ENCODE results near the gene IFIT1B. TPM values are rescaled to one million over a fixed set of nuclear protein-coding genes. Genes with fewer than 3 reads are reported as not detected.

IFIT1B gene
- polyA plus RNA-seq, 3 donors, result not detected

DNA sequence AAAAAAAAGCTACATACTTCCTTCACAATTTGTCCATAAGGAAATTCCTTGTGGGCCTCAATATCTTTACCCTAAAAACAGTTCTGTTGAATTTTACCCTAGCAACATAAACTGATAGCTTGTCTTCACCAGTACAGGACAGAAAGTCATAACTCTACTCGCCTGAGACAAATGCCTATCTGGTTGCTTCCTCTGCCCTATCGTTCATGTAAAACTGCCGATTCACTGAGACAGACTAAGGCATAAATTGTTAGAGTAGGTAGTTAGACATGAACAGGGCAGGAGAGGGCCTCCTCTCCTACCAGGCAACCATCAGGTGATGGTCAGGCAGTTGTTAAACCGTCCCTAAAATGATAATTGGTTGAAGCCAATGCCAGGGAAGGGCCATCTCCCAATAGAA lies 25.1 kb upstream of the IFIT1B start:
- Mint-ChIP-seq H3K27ac (no peak overlapping the region), H3K36me3 (peaks cover 1 to 3% of the 10 kb centered on the region in 2 donors), H3K4me3 (no peak overlapping the region), H3K27me3 (ENCODE audit: low read depth in 3 of 3) (no peaks in the 10 kb centered on the region), H3K9me3 (peaks cover 0 to 1% (median 0%) of the 10 kb centered on the region in 7 donors), H3K4me1 (peaks cover 44% of the 10 kb centered on the region)
- Histone ChIP-seq H3K9me3 (replicated peaks in 1 of 2; ENCODE audit: control insufficient read depth in 1 of 2, insufficient read depth in 1 of 2, low read length in 2 of 2) (no peaks in the 10 kb centered on the region), H3K4me2 (replicated peaks; ENCODE audit: extremely low read depth, low read length, poor library complexity, severe bottlenecking) (no peak overlapping the region), H3K4me1 (ENCODE audit: control insufficient read depth in 1 of 2, insufficient read depth in 2 of 2, low read length in 2 of 2) (peaks cover 28 to 34% of the 10 kb centered on the region in 2 donors), H3K27me3 (ENCODE audit: control insufficient read depth in 2 of 2, insufficient read depth in 2 of 2, low read length in 2 of 2) (no peaks in the 10 kb centered on the region), H3K9ac (ENCODE audit: insufficient read depth, low read length, poor library complexity, severe bottlenecking) (no peak overlapping the region), H2AFZ (ENCODE audit: insufficient read depth, low read depth, low read length, poor library complexity, severe bottlenecking) (no peak overlapping the region), H3K27ac (ENCODE audit: low read depth in 1 of 2, low read length in 2 of 2) (no peak overlapping the region), H4K20me1 (ENCODE audit: insufficient read depth, low read length) (no peaks in the 10 kb centered on the region), H3K36me3 (replicated peaks in 1 of 2; ENCODE audit: control insufficient read depth in 1 of 2, insufficient read depth in 2 of 2, low read length in 2 of 2) (no peaks in the 10 kb centered on the region), H3K4me3 (replicated peaks in 1 of 3; ENCODE audit: low read depth in 2 of 3, low read length in 3 of 3) (no peak overlapping the region), H3K79me2 (ENCODE audit: insufficient read depth, low read length) (no peaks in the 10 kb centered on the region)
- intact Hi-C loops (cut with micrococcal nuclease), result no loop called here
- TF ChIP-seq, protein P1, sequence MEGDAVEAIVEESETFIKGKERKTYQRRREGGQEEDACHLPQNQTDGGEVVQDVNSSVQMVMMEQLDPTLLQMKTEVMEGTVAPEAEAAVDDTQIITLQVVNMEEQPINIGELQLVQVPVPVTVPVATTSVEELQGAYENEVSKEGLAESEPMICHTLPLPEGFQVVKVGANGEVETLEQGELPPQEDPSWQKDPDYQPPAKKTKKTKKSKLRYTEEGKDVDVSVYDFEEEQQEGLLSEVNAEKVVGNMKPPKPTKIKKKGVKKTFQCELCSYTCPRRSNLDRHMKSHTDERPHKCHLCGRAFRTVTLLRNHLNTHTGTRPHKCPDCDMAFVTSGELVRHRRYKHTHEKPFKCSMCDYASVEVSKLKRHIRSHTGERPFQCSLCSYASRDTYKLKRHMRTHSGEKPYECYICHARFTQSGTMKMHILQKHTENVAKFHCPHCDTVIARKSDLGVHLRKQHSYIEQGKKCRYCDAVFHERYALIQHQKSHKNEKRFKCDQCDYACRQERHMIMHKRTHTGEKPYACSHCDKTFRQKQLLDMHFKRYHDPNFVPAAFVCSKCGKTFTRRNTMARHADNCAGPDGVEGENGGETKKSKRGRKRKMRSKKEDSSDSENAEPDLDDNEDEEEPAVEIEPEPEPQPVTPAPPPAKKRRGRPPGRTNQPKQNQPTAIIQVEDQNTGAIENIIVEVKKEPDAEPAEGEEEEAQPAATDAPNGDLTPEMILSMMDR (IDR thresholded peaks at IDR 0.05), result no peak
- no CpG with 5 or more reads among the region's 4 CpGs for WGBS (ENCODE audit: insufficient coverage)
- DNase-seq, result no peak

DNA sequence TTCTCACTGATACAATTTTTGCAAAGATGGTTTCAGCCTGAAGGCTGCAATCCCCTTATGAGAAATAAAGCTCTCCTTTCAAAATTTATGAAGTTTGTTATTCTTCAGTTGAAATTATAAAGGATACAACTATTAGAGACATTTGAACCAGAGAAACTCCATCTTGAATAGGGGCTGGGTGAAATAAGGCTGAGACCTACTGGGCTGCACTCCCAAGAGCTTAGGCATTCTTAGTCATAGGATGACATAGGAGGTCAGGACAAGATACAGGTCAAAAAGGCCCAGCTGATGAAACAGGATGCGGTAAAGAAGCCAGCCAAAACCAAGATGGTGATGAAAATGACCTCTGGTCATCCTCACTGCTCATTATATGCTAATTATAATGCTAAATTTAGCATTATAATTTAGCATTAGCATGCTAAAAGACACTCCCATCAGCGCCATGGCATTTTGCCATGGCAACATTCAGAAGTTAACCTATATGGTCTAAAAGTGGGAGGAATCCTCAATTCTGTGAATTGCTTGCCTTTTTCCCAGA lies 22.4 kb upstream of the IFIT1B start:
- H3K9me3 ChIP-seq (replicated peaks in 1 of 2; ENCODE audit: control insufficient read depth in 1 of 2, insufficient read depth in 1 of 2, low read length in 2 of 2), result no peaks in the 10 kb centered on the region
- peaks cover 19% of the 10 kb centered on the region for H3K4me1 Mint-ChIP-seq
- no peaks in the 10 kb centered on the region for H3K79me2 ChIP-seq (ENCODE audit: insufficient read depth, low read length)
- H3K27ac Mint-ChIP-seq, result no peak overlapping the region
- TF ChIP-seq, protein P1 (IDR thresholded peaks at IDR 0.05), result no peak
- H3K4me2 ChIP-seq (replicated peaks; ENCODE audit: extremely low read depth, low read length, poor library complexity, severe bottlenecking), result no peak overlapping the region
- no peak overlapping the region for H2AFZ ChIP-seq (ENCODE audit: insufficient read depth, low read depth, low read length, poor library complexity, severe bottlenecking)
- H3K36me3 ChIP-seq (replicated peaks in 1 of 2; ENCODE audit: control insufficient read depth in 1 of 2, insufficient read depth in 2 of 2, low read length in 2 of 2), result no peaks in the 10 kb centered on the region
- no peaks in the 10 kb centered on the region for H4K20me1 ChIP-seq (ENCODE audit: insufficient read depth, low read length)
- H3K27me3 Mint-ChIP-seq (ENCODE audit: low read depth in 3 of 3), result peaks cover 0 to 3% (median 0%) of the 10 kb centered on the region in 3 donors
- H3K9me3 Mint-ChIP-seq, result peaks cover 0 to 1% (median 0%) of the 10 kb centered on the region in 7 donors
- no peaks in the 10 kb centered on the region for H3K27me3 ChIP-seq (ENCODE audit: control insufficient read depth in 2 of 2, insufficient read depth in 2 of 2, low read length in 2 of 2)
- H3K4me3 Mint-ChIP-seq, result no peak overlapping the region
- H3K4me3 ChIP-seq (replicated peaks in 1 of 3; ENCODE audit: low read depth in 2 of 3, low read length in 3 of 3), result no peak overlapping the region
- DNase-seq, result peak in 1 of 3 donors; percentile 36
- peaks cover 1 to 3% of the 10 kb centered on the region in 2 donors for H3K36me3 Mint-ChIP-seq
- H3K9ac ChIP-seq (ENCODE audit: insufficient read depth, low read length, poor library complexity, severe bottlenecking), result no peak overlapping the region
- peaks cover 8 to 10% of the 10 kb centered on the region in 2 donors for H3K4me1 ChIP-seq (ENCODE audit: control insufficient read depth in 1 of 2, insufficient read depth in 2 of 2, low read length in 2 of 2)
- no peak overlapping the region for H3K27ac ChIP-seq (ENCODE audit: low read depth in 1 of 2, low read length in 2 of 2)
- intact Hi-C loops (cut with micrococcal nuclease), result no loop called here
- no CpG with 5 or more reads among the region's 2 CpGs for WGBS (ENCODE audit: insufficient coverage)
